GM19324 (cell line): ENCODE measurements around the gene EXOC4.

Experiments used
- ATAC-seq: cut with Tn5 transposase; IDR thresholded peaks from one replicate; pipeline ENCODE4 v1.9.1; 2021; ENCODE audit warnings: mild to moderate bottlenecking, moderate library complexity; ENCODE audit not compliant: unreplicated experiment, low FRiP score

The EXOC4 gene

DNA sequence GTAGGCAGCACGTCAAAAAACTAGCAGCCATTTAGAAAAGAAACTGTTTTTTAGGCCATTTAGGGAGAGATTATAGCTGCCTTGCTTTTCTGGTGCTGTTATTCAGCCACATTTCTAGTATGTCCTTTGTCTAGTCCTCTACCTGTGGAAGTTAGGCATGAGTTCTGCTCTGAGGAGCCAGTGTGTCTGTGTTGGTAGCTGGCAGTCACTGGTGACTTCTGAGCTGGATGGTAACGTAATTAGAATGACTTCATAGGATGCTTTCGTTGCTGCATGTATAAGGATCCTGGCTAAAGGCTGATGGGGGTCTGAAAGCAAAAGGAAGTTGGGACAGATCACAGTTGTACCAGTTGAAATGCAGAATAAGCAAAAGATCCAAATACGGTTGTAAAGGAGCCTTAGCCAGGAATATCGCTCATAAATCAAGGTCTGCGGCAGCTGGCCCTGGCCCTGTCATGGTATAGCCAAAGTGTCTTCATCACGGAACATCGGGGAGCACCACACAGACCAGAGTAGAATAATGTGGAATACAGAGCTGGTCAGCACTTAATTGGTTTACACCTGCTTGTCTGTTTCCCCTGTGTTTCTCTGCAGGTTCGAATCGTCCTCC, 226.7 kb downstream of the EXOC4 start:
- no peak for ATAC-seq

DNA sequence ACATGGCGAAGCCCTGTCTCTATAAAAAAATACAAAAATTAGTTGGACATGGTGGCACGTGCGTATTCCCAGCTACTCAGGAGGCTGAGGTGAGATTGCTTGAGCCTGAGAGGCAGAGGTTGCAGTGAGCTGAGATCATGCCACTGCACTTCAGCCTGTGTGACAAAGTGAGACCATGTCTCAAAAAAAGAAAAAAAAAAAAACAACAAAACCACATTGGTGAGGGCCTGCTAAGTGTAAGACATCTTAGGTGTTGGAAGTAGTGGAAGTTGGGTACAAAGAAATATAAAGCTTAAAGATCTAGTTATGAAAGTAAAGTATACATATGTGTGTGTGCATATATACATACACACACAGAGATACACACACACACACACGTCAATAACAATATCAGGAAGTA, 228.0 kb downstream of the EXOC4 start:
- no peak for ATAC-seq

DNA sequence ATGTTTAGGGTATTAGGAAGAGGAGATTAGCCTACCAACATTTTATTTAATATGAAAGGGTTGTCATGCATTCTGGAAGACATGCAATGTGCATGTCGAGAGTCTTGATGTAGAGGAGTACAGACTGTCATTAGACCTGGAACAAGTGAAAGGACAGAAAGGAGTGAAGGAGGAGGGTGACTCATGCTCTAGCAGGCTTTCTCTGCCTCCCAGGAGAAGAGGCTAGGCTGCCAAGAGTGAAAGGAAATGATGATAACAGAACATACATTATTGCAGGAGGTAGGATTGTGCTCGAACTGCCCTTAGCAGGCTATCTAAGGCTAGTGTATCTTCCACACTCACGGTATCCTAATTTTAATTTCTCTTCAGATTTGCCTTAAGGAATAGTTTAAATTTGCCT, 228.8 kb downstream of the EXOC4 start:
- no peak for ATAC-seq

DNA sequence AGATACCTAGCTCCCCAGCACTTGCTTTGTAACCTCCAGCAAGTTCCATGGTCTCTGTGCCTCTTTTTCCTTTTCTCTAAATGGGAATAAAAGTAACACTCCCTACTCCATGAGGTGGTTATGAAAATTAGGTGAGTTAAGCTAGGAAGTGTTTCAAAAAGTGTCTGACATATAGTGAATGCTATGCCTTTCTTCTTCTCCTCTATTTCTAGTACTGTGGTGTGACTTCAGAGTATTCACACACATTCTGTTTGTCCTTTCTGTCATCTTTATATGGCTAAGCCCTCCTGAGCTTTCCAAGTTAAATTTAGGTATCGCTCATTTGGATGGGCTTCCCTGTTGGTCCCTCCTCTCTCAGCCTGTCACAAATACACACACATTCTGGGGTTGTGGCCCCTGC, 229.7 kb downstream of the EXOC4 start:
- no peak for ATAC-seq

DNA sequence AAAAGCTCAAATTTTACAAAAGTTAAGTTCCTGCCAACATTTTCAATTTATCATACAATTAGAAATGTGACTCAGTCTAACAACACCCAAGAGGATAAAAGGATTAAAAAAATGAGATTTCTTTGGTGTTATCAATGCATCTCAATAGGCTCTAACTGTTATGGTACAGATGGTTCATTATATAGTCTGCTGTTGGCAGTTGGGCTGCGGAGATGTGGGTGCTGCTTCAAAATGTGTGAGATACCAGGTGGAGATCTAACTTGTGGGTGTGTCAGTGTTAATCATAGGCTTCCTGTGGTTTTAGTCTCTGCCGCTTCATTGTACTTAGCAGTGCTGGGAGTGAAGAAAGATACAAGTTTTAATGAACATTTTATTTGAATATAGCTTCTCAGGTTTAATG, 231.2 kb downstream of the EXOC4 start:
- ATAC-seq = no peak

DNA sequence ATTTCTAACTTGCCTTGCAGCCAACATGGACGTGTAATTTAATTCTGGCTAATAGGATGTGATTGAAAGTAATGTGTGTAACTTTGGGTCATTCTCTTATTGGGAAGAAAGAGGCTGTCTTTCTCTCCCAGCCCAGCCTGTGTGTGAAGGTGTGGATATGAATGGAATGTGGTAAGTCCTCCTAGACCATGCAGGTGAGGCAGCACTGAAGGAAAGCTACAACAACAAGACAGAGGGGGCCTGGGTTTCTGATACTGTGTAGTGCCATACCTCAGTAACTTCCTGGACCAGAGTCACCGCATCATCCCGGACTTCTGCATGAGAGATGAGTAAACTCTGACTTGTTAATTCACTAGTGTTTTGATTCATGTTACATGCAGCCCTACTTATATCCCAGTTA, 237.0 kb downstream of the EXOC4 start:
- ATAC-seq = no peak

DNA sequence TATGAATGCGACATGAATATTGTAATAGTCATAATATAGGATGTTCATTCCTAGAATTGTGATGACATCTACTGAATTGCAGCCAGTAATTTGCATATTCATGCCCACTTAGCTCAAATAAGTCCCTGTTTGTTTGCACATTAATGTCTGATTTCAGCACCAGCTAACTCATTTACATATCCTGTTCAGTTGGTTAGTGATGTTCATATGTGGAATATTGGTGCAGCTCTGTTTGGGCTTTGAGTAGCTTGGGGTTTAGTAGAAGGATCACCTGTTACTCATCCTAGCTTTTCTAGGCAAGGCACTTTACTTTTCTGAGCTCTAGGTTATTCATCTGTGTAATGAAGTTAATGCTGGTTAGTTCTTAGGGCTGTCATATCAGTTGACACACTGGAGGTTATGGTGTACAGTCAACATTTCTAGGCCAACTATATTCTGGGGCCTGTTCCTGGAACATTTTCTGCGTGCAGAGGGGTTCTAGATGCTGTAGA, 238.4 kb downstream of the EXOC4 start:
- no peak for ATAC-seq

DNA sequence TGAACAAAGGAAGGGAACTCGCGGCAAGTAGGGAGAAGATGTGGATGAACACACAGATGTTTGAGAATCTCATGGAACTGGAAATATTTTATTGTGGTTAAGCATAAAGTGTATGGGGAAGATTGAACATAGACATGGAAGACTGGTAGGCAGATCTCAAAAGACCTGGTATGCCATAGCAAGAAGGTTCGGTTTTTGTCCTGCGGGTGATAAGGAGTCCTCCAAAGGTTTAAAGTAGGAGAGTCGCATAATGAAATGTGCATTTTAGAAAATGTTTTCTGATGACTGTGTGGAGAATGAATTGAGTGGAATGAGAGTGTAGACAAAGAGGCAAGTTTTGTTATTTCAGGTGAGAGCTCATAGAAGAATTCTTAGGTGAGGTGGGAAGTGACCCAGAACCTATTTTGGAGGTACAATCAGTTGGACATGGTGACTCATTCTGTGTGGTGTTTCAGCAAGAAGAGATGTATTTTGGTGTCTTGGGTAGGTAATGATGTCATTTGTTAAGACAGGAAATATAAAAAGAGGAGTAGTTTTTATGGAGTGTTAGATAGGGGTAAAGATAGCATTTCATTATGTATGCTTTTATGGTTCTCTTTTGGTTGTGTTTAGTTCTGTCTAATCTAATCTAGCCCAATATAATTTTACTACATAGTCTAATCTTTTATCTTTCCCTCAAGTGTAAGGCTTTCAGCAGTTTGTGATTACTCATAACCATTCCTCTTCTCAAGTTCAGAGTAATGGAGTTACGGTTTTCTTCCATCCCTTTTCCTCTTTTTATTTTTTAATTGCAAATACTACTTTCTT, 239.2 kb downstream of the EXOC4 start:
- ATAC-seq = no peak

DNA sequence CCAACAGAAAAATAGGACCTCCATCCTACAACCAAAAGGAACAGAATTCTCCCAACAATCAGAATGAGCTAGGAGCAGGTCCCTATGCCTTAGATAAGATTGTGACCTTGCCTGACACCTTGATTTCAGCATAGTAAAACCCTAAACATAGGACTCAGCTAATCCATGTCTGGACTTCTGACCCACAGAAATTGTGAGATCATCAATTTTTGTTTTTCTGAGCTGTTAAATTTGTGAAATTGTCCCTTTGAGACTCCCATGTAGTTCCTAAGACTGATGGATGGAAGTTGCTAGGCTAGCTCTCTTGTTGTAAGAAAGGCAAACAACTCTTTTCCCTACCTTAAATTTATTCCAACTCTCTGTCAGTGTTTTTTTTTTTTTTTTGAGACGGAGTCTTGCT, 244.2 kb downstream of the EXOC4 start:
- no peak for ATAC-seq

DNA sequence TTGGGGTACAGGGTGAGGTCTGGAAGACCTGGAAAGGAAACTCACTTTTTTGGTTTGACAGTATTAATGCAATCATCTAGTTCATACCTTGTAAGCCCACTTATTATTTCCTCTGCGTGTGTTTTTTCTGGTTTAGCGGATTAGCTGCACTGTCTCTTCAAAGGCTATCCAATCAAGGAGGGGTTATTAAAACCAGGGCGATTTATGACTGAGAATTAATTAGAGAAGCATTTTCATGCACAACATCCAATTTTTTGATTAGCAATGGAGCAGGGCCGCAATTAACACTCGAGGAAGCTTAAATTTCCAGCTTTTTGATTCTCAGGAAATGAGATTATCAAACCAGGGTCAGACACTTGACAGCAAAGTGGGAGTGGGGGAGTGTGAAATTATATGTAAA, 248.9 kb downstream of the EXOC4 start:
- no peak for ATAC-seq

DNA sequence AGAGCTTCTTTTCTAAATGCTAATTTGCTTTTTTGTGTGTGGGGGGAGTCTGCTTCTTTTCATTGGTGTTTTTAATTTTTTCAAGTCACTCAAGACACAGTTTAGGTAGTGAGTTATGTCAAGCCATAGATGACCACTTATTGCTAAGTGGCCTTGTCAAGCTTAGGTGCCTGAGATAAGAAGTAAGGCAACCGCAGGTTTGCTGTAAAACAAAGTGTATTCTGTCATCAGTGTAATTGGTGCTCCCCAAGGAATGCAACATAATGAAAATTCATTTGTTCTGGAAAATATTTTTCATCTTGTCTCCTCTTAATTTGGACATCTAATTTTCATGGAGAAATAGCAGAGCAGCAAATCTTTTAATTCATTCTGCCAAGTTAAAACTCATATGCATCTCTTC, 249.6 kb downstream of the EXOC4 start:
- ATAC-seq = no peak

DNA sequence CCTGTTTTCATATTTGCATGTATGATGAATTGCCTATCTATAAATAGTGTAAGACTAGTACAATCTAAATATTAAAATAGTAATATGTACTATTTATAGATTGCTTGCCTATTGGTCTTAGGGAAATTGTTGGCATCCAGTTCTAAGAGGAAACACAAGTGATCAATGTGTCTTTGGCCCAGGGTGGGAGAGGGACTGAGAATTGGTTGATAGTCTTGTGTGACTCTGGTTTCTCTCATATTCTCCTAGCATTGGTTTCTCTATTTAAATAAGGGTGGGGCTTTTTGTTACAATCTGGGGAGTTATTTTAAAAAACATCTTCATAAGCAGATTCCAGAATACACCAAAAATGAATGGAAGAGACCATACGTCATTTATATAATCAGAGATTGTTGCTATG, 250.1 kb downstream of the EXOC4 start:
- no peak for ATAC-seq

DNA sequence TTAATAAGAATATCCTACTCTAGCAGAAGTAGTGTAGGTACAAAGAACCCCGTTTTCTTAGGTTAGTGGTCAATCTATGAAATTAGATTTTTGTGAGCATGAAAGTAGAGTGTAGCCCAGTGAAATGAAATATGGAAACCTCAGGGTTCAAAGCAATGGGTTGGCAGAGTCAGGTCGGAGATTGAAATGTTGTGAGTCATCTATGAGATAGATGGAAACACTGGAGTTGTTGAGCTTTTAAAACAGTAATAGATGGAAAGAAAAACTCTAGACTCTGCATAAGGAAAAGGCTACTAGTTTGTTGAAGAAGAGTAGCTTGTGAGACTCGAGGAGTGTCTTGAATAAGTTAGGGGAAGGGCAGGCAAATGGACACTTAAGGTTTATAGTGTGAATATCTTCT, 251.9 kb downstream of the EXOC4 start:
- ATAC-seq = no peak

DNA sequence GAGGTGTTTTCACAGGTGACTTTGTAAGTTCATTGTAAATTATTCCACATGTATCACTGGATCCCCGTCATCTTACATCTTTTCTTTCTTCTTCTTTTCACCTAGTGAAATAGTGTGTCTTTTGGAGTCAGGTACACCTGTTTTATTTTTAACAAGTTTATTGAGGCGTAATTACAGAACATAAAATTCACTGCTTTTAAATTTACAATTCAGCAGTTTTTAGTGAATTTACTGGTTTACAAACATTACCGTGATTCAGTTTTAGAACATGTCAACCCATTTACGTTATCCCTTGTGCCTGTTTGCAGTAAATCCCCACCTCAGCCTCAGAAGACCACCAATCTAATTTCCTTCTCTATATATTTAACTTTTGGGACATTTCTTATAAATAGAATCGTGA, 256.9 kb downstream of the EXOC4 start:
- ATAC-seq = no peak

DNA sequence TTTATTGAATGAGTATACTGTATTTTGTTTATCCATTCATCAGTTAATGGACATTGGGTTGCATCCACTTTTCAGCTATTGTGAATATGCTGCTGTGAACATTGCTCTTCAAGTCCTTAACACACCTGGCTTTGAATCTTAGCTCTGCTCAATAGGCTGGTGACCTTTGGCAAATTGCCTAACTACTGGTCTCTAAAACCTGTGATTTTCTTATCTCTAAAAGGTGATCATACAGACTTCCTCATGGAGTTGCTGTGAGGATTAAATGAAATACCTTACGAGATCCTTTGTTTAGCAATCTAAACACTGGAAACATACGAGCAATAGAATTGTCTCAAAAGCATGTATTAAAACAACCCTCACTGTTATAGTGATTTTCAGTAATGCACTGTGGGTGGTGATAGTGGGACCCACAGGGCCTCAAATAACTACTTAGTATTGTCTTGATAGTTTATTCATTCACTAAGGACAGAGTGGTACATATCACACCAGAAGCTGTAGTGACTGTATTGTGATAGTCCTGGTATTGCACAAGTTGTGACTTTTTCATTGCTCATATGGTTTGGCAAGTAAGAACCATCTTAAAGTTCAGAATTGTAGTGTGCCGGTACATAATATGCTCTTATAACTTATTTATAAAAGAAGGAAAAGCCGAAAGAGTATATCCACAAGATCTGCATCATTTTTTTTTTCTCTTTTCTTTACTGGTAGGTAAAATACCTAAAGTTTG, 257.6 kb downstream of the EXOC4 start:
- ATAC-seq = no peak

DNA sequence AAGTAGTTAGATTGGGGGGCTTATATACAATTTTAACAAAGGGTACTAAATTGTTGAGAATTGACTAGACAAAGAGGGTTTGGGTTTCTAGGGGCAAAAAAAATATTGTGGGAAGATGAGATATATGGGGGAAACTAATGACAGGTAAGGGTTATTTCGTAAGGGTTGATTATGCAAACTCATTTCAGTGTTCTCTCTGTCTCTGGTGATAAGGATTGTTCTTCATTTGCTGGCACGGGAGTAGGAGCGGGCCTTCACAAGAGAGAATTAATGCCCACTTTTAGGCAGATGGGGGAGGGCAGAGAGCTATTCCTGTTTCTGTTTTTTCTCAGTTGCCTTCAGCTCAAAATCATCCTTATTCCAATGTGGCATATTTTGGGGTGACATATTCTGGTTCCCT, 258.4 kb downstream of the EXOC4 start:
- no peak for ATAC-seq

DNA sequence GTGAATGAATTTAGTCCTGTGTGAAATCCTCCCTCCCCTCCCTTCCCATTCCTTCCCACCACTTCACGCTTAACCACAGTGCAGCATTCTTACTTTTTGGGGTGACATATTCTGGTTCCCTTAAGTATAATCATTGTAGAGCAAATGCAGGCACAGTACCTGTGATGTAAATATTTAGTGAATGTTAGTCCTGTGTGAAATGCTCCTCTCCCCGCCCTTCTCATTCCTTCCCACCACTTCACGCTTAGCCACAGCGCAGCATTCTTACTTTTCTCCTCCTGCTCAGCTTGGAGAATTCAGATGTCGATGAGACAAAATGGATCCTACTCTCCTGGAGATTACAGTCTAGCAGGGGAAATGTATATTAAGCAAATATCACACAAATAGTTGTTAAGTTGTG, 258.8 kb downstream of the EXOC4 start:
- ATAC-seq = no peak

DNA sequence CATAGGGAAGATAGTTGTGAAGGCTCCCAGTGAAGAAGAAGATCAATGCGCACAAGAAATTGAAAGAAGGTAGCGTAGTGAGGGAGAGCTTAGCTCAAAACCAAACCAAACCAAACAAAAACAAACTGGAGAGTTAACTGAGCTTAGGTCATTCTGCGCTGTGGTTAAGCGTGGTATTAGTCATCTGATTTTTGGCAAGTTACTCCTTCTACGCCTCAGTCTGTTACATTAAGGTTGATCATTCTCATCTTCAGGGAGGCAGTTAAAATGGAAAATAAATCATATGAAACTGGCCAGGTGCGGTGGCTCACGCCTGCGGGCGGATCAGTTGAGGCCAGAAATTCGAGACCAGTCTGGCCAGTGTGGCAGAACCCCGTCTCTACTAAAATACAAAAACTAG, 259.7 kb downstream of the EXOC4 start:
- ATAC-seq = no peak

DNA sequence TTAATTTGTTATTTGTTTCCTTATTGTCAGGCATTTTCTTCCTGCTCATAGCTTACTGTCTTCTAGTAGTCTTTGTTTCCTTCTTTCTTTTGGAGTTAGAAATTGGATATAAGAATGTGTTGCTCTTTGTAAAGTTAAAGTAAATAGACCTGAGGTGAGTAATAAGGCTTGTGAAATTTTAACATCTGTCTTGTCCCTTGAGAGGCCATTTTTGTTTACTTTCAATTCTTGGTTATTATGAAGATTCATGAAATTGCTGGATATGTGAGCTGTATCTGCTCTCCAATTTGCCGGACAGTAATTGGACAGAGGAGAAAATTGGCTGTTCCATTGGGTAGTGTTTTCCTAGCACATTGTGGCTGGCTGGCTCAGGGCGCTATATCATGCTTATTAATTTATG, 260.7 kb downstream of the EXOC4 start:
- ATAC-seq = no peak

DNA sequence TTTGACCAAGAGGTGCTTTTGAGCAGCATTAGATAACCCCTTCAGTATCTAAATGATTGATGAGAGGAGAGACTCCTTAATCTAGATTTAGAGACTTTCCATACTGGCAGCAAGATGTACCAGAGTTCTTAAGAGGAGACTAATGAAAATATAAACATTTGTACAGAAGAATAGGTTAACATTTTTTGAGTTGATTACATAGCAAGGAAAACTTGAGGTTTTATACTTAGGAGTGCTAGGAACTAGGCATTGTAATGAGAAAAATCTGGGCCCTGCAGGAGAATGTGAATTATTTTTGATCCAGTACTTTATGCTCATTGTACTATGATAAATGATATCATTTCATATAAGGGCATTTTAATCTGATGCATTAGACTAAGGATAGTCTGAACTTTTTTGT, 261.7 kb downstream of the EXOC4 start:
- no peak for ATAC-seq

DNA sequence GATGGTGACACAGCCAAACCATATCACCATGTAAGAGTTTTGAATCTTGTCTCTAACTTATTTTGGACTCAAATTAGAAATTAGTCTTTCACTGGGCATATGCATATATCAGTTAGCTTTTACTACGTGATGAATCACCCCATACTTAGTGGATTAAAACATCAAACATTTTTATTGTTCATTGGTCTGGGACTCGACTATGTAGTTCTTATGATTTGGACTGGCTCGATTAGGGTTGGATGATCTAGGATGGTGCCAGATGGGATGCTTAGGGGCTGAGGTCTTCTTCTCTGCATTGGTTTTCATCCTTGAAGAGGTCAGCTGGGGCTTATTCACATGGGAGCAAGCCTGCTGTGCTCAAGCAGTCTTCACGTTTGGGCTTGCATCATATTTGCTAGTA, 264.9 kb downstream of the EXOC4 start:
- ATAC-seq = no peak

DNA sequence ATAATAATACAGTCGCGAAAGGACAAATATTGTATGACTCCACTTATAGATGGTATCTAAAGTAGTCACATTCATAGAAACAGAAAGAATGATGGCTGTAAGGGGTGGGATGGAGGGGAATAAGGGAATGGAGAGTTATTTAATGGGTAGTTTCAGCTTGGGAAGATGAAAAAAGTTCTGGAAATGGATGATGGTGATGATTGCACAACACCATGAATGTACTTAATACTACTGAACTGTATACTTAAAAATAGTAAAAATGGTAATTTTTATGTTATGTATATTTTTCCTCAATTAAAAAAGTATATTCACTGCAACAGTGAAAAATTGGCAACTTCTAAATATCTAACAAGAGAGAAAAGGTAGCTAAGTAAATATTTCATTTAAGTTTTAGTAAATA, 265.8 kb downstream of the EXOC4 start:
- ATAC-seq = no peak
